ENCODE results near the gene TTLL11. TPM values are rescaled to one million over a fixed set of nuclear protein-coding genes. Genes with fewer than 3 reads are reported as not detected.

Gene TTLL11
- total and polyA plus RNA-seq, 7 experiments from 2014 or later, result 3.0 to 8.6 (median 4.4) TPM

DNA sequence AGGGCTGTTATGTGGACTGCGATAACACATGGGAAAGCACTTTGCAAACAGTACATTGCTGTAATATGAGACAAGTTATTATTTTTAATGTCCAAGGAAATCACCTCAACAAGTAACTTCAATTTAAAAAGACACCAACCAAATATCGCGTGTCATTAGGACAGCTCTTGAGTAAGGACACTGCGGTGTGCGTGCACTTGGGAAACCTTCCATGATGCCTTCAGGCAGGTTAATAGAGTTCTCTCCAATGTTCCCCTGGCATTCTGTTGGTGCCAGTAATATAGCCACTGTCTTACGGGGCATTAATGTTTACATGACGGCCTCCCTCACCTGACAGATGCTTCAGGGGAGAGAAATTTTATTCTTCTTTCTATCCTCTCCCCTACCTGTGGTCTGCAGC, 42.9 kb downstream of the TTLL11 start:
- intact Hi-C loops (cut with micrococcal nuclease), result no loop called here
- DNase-seq (no peak), ATAC-seq (no peak)
- no peaks in the 10 kb centered on the region for H3K27me3 Mint-ChIP-seq
- H3K36me3 Mint-ChIP-seq, result peaks cover 0 to 50% (median 39%) of the 10 kb centered on the region in 5 donors
- no peak overlapping the region for H3K4me3 ChIP-seq (ENCODE audit: low read length)
- no peak overlapping the region for H3K4me3 Mint-ChIP-seq
- CTCF ChIA-PET, result interaction anchor here (0.6 kb wide), 1 partner anchor 57 kb away, joined by 3 read pairs; no protein-coding TSS in a partner anchor
- H3K9me3 Mint-ChIP-seq, result peaks cover 0 to 13% (median 5%) of the 10 kb centered on the region in 11 donors
- no peak overlapping the region for H3K27ac Mint-ChIP-seq
- no peak overlapping the region for H3K27ac ChIP-seq (ENCODE audit: low read depth, low read length)
- POLR2A ChIA-PET, result no interaction called here
- no peaks in the 10 kb centered on the region for H3K4me1 ChIP-seq (ENCODE audit: control insufficient read depth in 2 of 2, insufficient read depth in 2 of 2, low read length in 2 of 2)
- H3K4me1 Mint-ChIP-seq, result peaks cover 0 to 21% (median 12%) of the 10 kb centered on the region in 7 donors
- no peaks in the 10 kb centered on the region for H3K9me3 ChIP-seq (ENCODE audit: control insufficient read depth in 2 of 3, low read length in 3 of 3)
- no peaks in the 10 kb centered on the region for H3K27me3 ChIP-seq (ENCODE audit: control insufficient read depth in 2 of 2, insufficient read depth in 2 of 2, low read length in 2 of 2)
- no peaks in the 10 kb centered on the region for H3K36me3 ChIP-seq (ENCODE audit: control insufficient read depth in 2 of 3, insufficient read depth in 3 of 3, low read length in 3 of 3)

DNA sequence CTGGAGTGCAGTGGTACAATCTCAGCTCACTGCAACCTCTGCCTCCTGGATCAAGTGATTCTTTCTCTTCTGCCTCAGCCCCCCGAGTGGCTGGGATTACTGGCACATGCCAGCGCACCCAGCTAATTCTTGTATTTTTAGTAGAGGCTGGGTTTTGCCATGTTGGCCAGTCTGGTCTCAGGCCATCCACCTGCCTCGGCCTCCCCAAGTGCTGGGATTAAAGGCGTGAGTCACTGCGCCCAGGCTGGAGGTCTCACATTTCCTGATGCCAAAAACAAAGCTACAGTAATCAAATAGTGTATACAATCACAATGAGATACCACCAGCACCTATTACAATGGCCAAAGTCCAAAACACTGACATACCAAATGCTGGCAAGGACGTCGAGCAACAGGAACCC, 51.1 kb downstream of the TTLL11 start:
- peaks cover 0 to 55% (median 41%) of the 10 kb centered on the region in 5 donors for H3K36me3 Mint-ChIP-seq
- peaks cover 0 to 9% (median 0%) of the 10 kb centered on the region in 7 donors for H3K4me1 Mint-ChIP-seq
- intact Hi-C loops (cut with micrococcal nuclease), result no loop called here
- POLR2A ChIA-PET, result no interaction called here
- H3K4me3 ChIP-seq (ENCODE audit: low read length), result no peak overlapping the region
- H3K27ac Mint-ChIP-seq, result no peak overlapping the region
- CTCF ChIA-PET, result no interaction called here
- H3K9me3 ChIP-seq (ENCODE audit: control insufficient read depth in 2 of 3, low read length in 3 of 3), result peaks cover 0 to 5% (median 0%) of the 10 kb centered on the region in 3 experiments
- H3K9me3 Mint-ChIP-seq, result peaks cover 3 to 28% (median 9%) of the 10 kb centered on the region in 11 donors
- H3K4me1 ChIP-seq (ENCODE audit: control insufficient read depth in 2 of 2, insufficient read depth in 2 of 2, low read length in 2 of 2), result no peaks in the 10 kb centered on the region
- no peak for DNase-seq
- H3K27me3 ChIP-seq (ENCODE audit: control insufficient read depth in 2 of 2, insufficient read depth in 2 of 2, low read length in 2 of 2), result no peaks in the 10 kb centered on the region
- no peak overlapping the region for H3K27ac ChIP-seq (ENCODE audit: low read depth, low read length)
- no peak for ATAC-seq
- H3K36me3 ChIP-seq (ENCODE audit: control insufficient read depth in 2 of 3, insufficient read depth in 3 of 3, low read length in 3 of 3), result peaks cover 0 to 5% (median 0%) of the 10 kb centered on the region in 3 experiments
- H3K4me3 Mint-ChIP-seq, result no peak overlapping the region
- no peaks in the 10 kb centered on the region for H3K27me3 Mint-ChIP-seq

DNA sequence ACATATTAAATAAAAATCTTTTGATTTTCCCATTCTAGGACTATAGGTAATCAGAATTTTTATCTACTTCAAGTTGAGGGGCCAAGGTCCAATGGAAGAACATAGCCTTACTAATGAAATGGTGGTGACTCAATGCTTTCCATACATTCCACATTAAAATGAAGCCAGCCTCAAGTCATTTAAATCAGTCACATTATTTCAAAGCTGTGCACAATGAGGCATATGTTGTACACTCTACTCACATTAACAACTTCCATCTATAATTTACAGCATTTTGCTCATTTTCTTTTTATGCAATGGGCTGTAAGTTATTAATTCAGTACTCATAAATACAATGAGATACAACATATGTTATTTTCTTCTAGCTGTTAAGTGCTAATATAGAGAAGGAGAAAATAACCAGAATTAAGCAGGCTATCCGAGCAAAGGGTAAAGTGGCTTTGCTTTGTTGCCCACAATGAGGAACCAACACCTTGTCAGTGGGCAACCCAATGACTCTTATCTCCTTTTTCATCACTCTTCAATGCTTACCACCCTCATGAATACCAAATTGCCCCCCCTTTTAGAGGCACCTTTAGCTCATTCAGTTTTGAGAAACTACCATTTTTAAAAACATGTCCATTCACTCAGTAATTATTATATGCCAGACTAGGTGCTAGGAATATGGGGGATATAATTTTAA, 52.4 kb downstream of the TTLL11 start:
- ATAC-seq, result no peak
- H3K4me3 Mint-ChIP-seq, result no peak overlapping the region
- peaks cover 0 to 50% (median 40%) of the 10 kb centered on the region in 5 donors for H3K36me3 Mint-ChIP-seq
- no peaks in the 10 kb centered on the region for H3K4me1 ChIP-seq (ENCODE audit: control insufficient read depth in 2 of 2, insufficient read depth in 2 of 2, low read length in 2 of 2)
- H3K9me3 ChIP-seq (ENCODE audit: control insufficient read depth in 2 of 3, low read length in 3 of 3), result peaks cover 0 to 5% (median 0%) of the 10 kb centered on the region in 3 experiments
- ChIA-PET POLR2A (no interaction called here), CTCF (no interaction called here)
- no peak overlapping the region for H3K27ac ChIP-seq (ENCODE audit: low read depth, low read length)
- H3K36me3 ChIP-seq (ENCODE audit: control insufficient read depth in 2 of 3, insufficient read depth in 3 of 3, low read length in 3 of 3), result peaks cover 0 to 8% (median 0%) of the 10 kb centered on the region in 3 experiments
- DNase-seq, result no peak
- peaks cover 0 to 9% (median 0%) of the 10 kb centered on the region in 7 donors for H3K4me1 Mint-ChIP-seq
- intact Hi-C loops (cut with micrococcal nuclease), result no loop called here
- no peaks in the 10 kb centered on the region for H3K27me3 ChIP-seq (ENCODE audit: control insufficient read depth in 2 of 2, insufficient read depth in 2 of 2, low read length in 2 of 2)
- no peaks in the 10 kb centered on the region for H3K27me3 Mint-ChIP-seq
- peaks cover 0 to 17% (median 6%) of the 10 kb centered on the region in 11 donors for H3K9me3 Mint-ChIP-seq
- no peak overlapping the region for H3K27ac Mint-ChIP-seq
- H3K4me3 ChIP-seq (ENCODE audit: low read length), result no peak overlapping the region

DNA sequence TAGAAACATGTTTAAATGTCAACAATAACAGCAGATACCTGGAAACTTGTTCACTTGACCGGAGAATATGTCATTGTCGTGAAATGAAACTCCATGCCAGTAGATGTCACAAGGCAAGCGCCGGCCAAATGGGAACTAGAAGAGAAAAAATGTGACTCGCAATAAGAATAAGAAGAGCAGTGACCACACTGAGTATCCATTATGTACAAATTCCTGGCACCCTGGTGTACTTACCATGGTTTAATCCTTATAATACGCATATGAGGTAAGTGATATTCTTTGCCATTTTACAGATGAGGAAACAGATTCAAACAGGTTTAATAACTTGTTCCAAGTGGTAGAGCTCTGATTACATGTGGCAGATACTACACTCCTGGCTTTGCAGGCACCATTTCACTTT, 53.9 kb downstream of the TTLL11 start:
- ChIA-PET POLR2A (no interaction called here), CTCF (no interaction called here)

DNA sequence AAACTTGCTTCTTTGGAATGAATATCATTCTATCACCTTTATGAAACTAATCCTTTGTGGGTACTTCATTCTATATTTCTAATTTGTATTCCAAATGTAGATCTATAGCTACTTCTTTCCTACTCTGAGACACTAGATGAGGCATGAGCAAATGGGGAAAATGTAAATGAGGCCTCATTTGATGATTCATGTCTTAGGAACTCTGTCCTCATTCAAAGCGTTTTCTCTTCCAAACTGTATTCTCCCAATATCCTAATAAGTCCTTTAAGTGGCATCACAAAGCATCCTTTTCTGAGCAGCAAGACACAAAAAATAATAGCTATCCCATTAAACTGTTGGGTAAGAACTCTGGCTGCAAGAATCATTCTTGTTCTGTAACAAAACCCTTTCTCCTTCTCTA, 56.1 kb downstream of the TTLL11 start:
- Mint-ChIP-seq H3K27ac (no peak overlapping the region), H3K4me1 (peaks cover 0 to 5% (median 0%) of the 10 kb centered on the region in 7 donors), H3K4me3 (no peak overlapping the region), H3K36me3 (peaks cover 0 to 48% (median 42%) of the 10 kb centered on the region in 5 donors), H3K9me3 (no peaks in the 10 kb centered on the region), H3K27me3 (no peaks in the 10 kb centered on the region)
- CTCF ChIA-PET, result no interaction called here
- Histone ChIP-seq H3K4me3 (ENCODE audit: low read length) (no peak overlapping the region), H3K27me3 (ENCODE audit: control insufficient read depth in 2 of 2, insufficient read depth in 2 of 2, low read length in 2 of 2) (no peaks in the 10 kb centered on the region), H3K9me3 (ENCODE audit: control insufficient read depth in 2 of 3, low read length in 3 of 3) (no peaks in the 10 kb centered on the region), H3K36me3 (ENCODE audit: control insufficient read depth in 2 of 3, insufficient read depth in 3 of 3, low read length in 3 of 3) (peaks cover 0 to 8% (median 0%) of the 10 kb centered on the region in 3 experiments), H3K27ac (ENCODE audit: low read depth, low read length) (no peak overlapping the region), H3K4me1 (ENCODE audit: control insufficient read depth in 2 of 2, insufficient read depth in 2 of 2, low read length in 2 of 2) (no peaks in the 10 kb centered on the region)
- ATAC-seq (no peak), DNase-seq (no peak)
- intact Hi-C loops (cut with micrococcal nuclease), result no loop called here
- POLR2A ChIA-PET, result no interaction called here

More for the DNA sequence above, 53.9 kb downstream of the TTLL11 start:
- Histone ChIP-seq H3K4me1 (ENCODE audit: control insufficient read depth in 2 of 2, insufficient read depth in 2 of 2, low read length in 2 of 2) (no peaks in the 10 kb centered on the region), H3K27me3 (ENCODE audit: control insufficient read depth in 2 of 2, insufficient read depth in 2 of 2, low read length in 2 of 2) (no peaks in the 10 kb centered on the region), H3K4me3 (ENCODE audit: low read length) (no peak overlapping the region), H3K36me3 (ENCODE audit: control insufficient read depth in 2 of 3, insufficient read depth in 3 of 3, low read length in 3 of 3) (peaks cover 0 to 8% (median 0%) of the 10 kb centered on the region in 3 experiments), H3K27ac (ENCODE audit: low read depth, low read length) (no peak overlapping the region), H3K9me3 (ENCODE audit: control insufficient read depth in 2 of 3, low read length in 3 of 3) (no peaks in the 10 kb centered on the region)
- Mint-ChIP-seq H3K27me3 (no peaks in the 10 kb centered on the region), H3K36me3 (peaks cover 0 to 49% (median 42%) of the 10 kb centered on the region in 5 donors), H3K9me3 (peaks cover 0 to 10% (median 3%) of the 10 kb centered on the region in 11 donors), H3K4me1 (peaks cover 0 to 9% (median 0%) of the 10 kb centered on the region in 7 donors), H3K4me3 (no peak overlapping the region), H3K27ac (no peak overlapping the region)
- no peak for DNase-seq
- intact Hi-C loops (cut with micrococcal nuclease), result no loop called here
- no peak for ATAC-seq

DNA sequence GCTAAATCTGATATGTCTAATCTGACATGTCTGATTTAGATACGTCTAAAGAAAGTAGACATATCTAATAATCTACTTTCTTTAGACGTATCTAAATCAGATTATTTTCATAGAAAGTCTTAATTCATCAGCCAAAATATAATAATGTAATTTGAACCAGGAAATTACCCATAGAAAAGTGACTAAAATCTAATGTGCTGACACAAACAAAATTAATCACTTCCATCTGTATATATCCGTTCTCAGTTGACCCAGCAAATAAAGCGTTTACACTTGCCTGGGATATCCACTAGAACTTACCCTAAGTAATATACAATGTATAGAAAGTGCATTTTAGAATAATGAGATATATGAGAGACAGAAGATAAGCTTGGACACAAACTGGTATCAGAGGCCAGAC, 56.7 kb downstream of the TTLL11 start:
- DNase-seq (no peak), ATAC-seq (no peak)
- Histone ChIP-seq H3K27me3 (ENCODE audit: control insufficient read depth in 2 of 2, insufficient read depth in 2 of 2, low read length in 2 of 2) (no peaks in the 10 kb centered on the region), H3K4me1 (ENCODE audit: control insufficient read depth in 2 of 2, insufficient read depth in 2 of 2, low read length in 2 of 2) (no peaks in the 10 kb centered on the region), H3K36me3 (ENCODE audit: control insufficient read depth in 2 of 3, insufficient read depth in 3 of 3, low read length in 3 of 3) (peaks cover 0 to 8% (median 0%) of the 10 kb centered on the region in 3 experiments), H3K27ac (ENCODE audit: low read depth, low read length) (no peak overlapping the region), H3K4me3 (ENCODE audit: low read length) (no peak overlapping the region), H3K9me3 (ENCODE audit: control insufficient read depth in 2 of 3, low read length in 3 of 3) (no peaks in the 10 kb centered on the region)
- Mint-ChIP-seq H3K9me3 (no peaks in the 10 kb centered on the region), H3K36me3 (peaks cover 0 to 51% (median 46%) of the 10 kb centered on the region in 5 donors), H3K27ac (no peak overlapping the region), H3K4me1 (peaks cover 0 to 5% (median 0%) of the 10 kb centered on the region in 7 donors), H3K27me3 (no peaks in the 10 kb centered on the region), H3K4me3 (no peak overlapping the region)
- POLR2A ChIA-PET, result no interaction called here
- intact Hi-C loops (cut with micrococcal nuclease), result no loop called here
- CTCF ChIA-PET, result no interaction called here

Measured in naive thymus-derived CD4-positive, alpha-beta T cell (primary cell).